SK-N-MC (cell line): Measurements from ENCODE around the gene ANKRD11.

Experiments used
- DNase-seq: peaks from one replicate; pipeline ENCODE4 v3.0.0-alpha.2; 2011; ENCODE audit warnings: low read depth, low spot score
- H3K27ac ChIP-seq: fragments of 200-600 bp; sonication (generic); 2 replicates; pipeline ENCODE4 v1.5.1; 2016; ENCODE audit warnings: mixed run types
- H3K36me3 ChIP-seq: fragments of 200-600 bp; sonication (generic); 2 replicates; pipeline ENCODE4 v1.6.1; 2017; ENCODE audit warnings: antibody characterized with exemption, low read length, mixed read lengths; ENCODE audit not compliant: insufficient read depth
- H3K4me3 ChIP-seq: fragments of 200-600 bp; sonication (generic); 2 replicates; pipeline ENCODE4 v1.5.1; 2016
- H3K9ac ChIP-seq: fragments of 200-600 bp; sonication (generic); 2 replicates; pipeline ENCODE4 v1.8.0; 2017; ENCODE audit warnings: mixed run types, mixed read lengths; ENCODE audit not compliant: insufficient read length
- H3K9me3 ChIP-seq: fragments of 200-600 bp; sonication (generic); 2 replicates; pipeline ENCODE4 v1.6.1; 2017; ENCODE audit warnings: low read depth, mild to moderate bottlenecking, antibody characterized with exemption, low read length, moderate library complexity, mixed read lengths
- EZH2 ChIP-seq: fragments of 200-600 bp; sonication (generic); IDR thresholded peaks from one replicate; pipeline ENCODE4 v1.6.1; 2017; ENCODE audit warnings: antibody characterized with exemption
- FOXP2 ChIP-seq: optimal IDR thresholded peaks from 2 replicates; pipeline ENCODE3; 2011; ENCODE audit warnings: mild to moderate bottlenecking, moderate library complexity; ENCODE audit not compliant: insufficient read depth; ENCODE audit errors: extremely low read length, control extremely low read depth
- POLR2AphosphoS5 ChIP-seq: IDR thresholded peaks from 2 replicates; pipeline ENCODE4 v1.6.1; 2012; ENCODE audit warnings: mild to moderate bottlenecking, low read depth, low read length, borderline replicate concordance

ANKRD11 gene

DNA sequence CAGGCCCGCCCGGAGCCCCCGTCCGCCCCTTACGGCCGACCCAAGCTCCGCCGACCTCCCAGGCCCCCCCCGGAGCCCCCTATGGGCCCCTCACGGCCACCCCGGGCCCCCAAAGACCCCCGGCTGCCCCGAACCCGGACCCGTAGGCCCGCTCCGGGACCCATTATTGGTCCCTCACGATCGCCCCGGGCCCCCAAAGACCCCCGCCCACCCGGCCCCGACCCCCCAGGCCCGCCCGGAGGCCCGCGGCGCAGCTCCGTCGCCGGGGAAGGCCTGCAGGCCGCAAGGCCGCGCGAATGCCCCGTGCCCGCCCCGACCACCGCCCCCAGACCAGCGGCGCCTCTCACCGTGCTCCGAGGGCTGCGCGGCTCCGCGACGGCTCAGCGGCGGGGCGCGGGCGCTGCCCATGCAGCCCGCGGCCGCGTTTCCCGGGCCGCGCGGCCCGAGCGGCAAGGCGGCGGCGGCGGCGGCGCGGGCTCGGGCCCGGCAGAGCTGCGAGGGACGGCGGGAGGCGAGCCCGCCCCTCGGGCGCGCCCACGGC lies 393 bp downstream of the ANKRD11 start:
- no peak for DNase-seq
- Histone ChIP-seq H3K27ac (no peak overlapping the region), H3K9ac (peak overlapping the region; percentile 77), H3K9me3 (no peaks in the 10 kb centered on the region), H3K4me3 (peak overlapping the region; percentile 90), H3K36me3 (0 out of 2 replicates have a peak, but pooled peaks cover 3% of the 10 kb centered on the region)
- TF ChIP-seq EZH2, result no peak
- no peak for TF ChIP-seq POLR2AphosphoS5
- no peak for TF ChIP-seq FOXP2

DNA sequence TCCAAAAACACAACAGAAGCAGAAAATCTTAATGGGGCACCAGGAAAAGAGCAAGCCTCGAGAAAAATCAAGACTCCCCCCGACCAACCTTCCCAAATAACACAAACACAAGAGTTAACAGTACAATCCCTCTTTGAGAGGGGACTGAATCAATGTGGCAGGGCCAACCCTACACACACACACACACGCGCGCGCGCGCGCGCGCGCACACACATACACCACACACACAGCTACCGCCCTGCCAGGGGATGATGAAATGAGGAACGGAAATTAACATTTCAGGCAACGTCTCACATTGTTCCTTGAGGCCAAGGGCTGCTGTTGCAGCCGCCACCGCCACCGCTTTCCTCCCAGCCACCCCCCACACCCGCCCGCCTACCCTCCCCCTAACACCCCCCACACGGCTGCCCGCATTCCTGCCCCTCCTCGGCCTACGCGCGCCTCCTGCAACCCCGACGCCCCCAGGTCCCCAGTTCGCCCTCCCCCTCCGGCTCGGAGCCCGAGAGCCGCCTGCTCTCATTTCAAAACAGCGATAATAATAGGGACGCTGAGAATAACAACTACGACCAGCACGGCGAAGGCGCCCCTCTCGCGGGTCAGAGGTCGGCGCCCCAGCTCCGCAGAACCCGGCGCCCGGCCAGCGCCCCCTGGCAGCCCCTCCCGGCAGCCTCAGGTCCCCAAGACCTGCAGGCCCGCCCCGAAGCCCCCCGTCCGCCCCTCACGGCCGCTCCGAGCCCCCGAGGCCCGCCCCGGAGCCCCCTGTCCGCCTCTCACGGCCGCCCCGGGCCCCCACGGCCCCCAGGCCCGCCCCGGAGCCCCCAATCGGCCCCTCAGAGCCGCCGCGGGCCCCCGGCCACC lies 1.1 kb downstream of the ANKRD11 start:
- Histone ChIP-seq H3K27ac (peak overlapping the region; percentile 83), H3K4me3 (peak overlapping the region; percentile 90), H3K9me3 (no peaks in the 10 kb centered on the region), H3K9ac (peak overlapping the region; percentile 89), H3K36me3 (0 out of 2 replicates have a peak, but pooled peaks cover 3% of the 10 kb centered on the region)
- TF ChIP-seq FOXP2, result no peak
- no peak for TF ChIP-seq POLR2AphosphoS5
- no peak for TF ChIP-seq EZH2
- DNase-seq, result peak; percentile 32

DNA sequence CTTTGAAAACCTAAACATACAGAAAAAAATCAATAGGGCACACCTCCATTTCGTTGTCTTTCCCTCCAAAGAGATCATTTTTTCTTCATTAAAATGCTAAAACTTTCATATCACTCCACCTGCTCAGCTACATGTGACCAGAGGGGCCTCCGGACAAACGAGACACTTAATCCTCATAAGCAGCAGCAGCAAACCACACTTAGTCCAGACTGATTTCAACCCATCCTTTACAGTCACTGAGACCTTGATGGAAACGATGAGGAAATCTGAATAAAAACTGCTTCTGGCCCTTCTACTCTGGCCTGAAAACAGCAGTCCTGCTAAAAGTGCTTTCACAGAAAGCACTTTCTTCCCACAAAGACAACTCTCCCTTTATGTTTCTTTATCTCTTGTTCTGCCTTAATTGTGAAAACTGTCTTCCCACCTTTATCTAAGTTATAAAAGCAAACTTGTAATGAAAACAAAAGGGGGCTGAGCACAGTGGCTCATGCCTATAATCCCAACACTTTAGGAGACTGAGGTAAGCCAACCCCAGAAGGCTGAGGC lies 4.6 kb downstream of the ANKRD11 start:
- Histone ChIP-seq H3K9me3 (no peaks in the 10 kb centered on the region), H3K36me3 (peaks cover 3% of the 10 kb centered on the region; the same call in 1 of the 2 replicates), H3K9ac (no peak overlapping the region), H3K27ac (no peak overlapping the region), H3K4me3 (no peak overlapping the region)
- TF ChIP-seq FOXP2 (no peak), EZH2 (no peak), POLR2AphosphoS5 (no peak)
- DNase-seq, result no peak

DNA sequence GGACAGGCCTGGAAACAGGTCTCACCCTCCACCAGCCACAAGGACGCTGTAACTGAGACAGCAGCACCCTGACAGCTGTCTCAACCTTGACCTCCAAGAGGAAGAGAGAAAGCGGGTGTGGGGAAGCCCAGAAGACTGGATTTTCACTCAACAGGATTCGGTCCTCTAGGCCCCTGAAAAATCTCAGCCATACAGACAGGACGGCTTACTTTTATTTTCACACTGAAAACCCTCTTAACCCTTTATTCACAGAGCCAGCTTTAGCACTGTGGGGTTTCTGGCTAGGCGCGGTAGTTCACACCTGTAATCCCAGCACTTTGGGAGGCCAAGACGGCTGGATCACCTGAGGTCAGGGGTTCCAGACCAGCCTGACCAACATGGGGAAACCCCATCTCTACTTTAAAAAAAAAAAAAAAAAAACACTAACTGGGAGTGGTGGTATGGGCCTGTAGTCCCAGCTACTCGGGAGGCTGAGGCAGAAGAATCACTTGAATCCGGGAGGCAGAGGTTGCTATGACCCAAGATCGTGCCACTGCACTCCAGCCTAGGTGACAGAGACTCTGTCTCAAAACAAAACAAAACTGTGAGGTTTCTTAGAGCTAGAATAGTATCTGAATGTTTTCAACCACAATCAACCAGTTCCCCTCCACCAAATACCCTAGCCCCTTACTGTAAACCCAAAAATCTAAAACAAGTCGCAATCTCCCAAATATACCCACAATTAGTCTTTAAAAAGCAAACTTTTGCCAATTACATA lies 5.3 kb downstream of the ANKRD11 start:
- Histone ChIP-seq H3K9ac (no peak overlapping the region), H3K36me3 (peaks cover 3% of the 10 kb centered on the region; the same call in 1 of the 2 replicates), H3K9me3 (no peaks in the 10 kb centered on the region), H3K4me3 (no peak overlapping the region), H3K27ac (peak overlapping the region; percentile 42; the same call in 1 of the 2 replicates)
- TF ChIP-seq POLR2AphosphoS5 (no peak), FOXP2 (no peak), EZH2 (no peak)
- no peak for DNase-seq

DNA sequence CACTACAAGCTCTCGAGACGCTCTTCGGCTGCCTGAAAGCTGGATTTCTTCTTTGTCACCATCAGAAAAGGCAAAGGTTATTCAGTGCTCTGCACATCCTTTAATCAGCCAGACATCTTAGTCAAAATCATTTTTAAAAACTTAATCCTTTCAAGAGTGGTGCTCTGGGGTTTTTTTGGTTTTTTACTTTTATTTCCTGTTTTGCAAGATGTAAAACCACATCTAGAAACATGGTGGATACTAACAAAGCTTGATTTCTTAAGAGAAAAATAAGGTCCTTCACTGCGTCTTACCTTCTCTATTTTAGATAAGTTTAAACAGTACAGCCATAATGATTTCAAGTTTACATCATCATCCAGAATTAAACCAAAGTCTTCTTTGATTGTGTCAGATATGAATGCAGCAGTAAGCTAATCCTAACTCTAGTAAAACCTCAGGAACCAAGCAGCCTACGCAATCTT lies 6.3 kb downstream of the ANKRD11 start:
- Histone ChIP-seq H3K4me3 (no peak overlapping the region), H3K9ac (no peak overlapping the region), H3K9me3 (no peaks in the 10 kb centered on the region), H3K27ac (0 out of 2 replicates have a peak overlapping the region, but pooled peaks have one; percentile 42), H3K36me3 (peaks cover 3% of the 10 kb centered on the region; the same call in 1 of the 2 replicates)
- TF ChIP-seq POLR2AphosphoS5 (no peak), EZH2 (no peak), FOXP2 (no peak)
- DNase-seq, result no peak

DNA sequence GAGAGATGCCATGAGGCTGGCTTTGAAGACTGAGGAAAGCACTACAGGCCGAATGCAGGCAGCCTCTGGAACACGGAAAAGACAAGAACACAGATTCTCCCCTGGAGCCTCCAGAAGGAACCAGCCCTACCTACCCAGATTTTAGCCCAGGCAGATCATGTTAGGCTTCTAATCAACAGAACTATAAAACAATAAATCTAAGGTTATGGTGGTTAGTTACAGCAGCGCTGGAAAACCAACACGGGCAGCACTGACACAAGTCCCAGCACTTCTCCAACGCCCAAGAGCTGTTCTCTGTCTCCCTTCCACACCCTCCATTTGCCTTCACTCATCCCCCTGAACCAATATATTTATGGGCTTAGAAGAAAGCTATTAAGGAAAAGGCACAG lies 7.5 kb downstream of the ANKRD11 start:
- Histone ChIP-seq H3K27ac (no peak overlapping the region), H3K4me3 (no peak overlapping the region), H3K9me3 (no peaks in the 10 kb centered on the region), H3K9ac (no peak overlapping the region), H3K36me3 (peaks cover under 1% of the 10 kb centered on the region; the same call in 1 of the 2 replicates)
- no peak for TF ChIP-seq POLR2AphosphoS5
- no peak for TF ChIP-seq EZH2
- no peak for TF ChIP-seq FOXP2
- no peak for DNase-seq

DNA sequence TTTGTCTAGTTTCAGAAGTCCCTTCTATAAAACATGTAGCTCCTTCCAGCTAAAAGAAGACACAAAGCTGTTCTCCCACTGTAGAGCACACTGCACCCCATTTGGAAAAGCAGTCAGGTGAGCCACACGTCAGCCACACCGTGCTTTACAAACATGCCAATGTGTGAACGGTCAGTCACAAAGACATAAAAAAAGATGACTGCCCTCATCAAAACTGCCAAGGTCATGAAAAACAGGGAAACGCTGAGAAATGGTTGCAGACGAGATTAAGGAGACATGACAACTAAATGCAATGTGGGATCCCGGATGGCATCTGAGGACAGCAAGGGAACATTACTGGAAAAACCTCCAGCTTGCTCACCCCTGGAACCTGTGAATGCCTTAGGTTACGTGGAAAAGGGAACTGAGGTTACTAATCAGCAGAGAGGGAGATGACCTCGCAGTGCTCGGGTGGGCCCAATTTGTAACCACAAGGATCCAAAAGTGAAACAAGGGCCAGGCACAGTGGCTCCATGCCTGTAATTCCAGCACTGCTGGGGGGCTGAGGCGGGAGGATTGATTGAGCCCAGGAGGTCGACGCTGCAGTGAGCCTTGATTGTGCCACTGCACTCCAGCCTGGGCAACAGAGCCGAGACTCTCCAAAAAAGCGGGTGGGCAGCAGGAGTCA lies 8.1 kb downstream of the ANKRD11 start:
- Histone ChIP-seq H3K4me3 (no peak overlapping the region), H3K9ac (no peak overlapping the region), H3K9me3 (no peaks in the 10 kb centered on the region), H3K36me3 (no peaks in the 10 kb centered on the region; the same call in 1 of the 2 replicates), H3K27ac (no peak overlapping the region)
- no peak for DNase-seq
- TF ChIP-seq POLR2AphosphoS5 (no peak), EZH2 (no peak), FOXP2 (no peak)
